GM19463 (cell line): Measurements from ENCODE around the gene ALDH1L2.

ENCODE experiments used
- ATAC-seq: cut with Tn5 transposase; IDR thresholded peaks from one replicate; pipeline ENCODE4 v1.9.1; 2021; ENCODE audit warnings: mild to moderate bottlenecking, moderate library complexity; ENCODE audit not compliant: unreplicated experiment

The ALDH1L2 gene

GRCh38 chr12:105085501-105085900 lies 1.2 kb upstream of the ALDH1L2 start:
- ATAC-seq = no peak

DNA sequence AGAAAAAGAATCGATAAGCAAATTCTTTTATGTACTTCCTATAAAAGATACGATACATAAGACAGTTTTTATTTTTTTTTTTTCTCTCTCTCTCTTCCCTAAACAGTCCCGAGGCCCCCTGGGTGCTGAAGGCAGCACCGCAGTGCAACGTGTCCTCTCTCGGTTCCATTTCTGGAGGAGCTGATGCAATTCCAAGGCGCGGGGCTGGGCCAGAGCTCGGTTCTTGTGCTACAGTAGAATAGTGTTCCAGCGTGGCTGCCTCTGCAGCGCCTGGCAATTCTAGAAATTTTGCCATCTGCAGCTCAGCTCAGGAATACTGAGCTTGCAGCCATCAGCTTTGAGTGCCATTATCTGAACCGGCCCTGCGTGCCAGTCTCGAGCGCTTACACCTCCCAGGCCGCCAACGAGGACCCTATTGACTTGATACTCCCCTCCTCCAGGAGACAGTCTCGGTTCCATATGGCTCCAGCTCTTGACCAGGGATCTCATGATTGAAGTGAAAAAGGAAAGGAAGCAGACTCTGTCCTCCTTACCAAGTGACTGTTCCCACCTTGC lies 630 bp downstream of the ALDH1L2 start:
- ATAC-seq = peak; percentile 25

DNA sequence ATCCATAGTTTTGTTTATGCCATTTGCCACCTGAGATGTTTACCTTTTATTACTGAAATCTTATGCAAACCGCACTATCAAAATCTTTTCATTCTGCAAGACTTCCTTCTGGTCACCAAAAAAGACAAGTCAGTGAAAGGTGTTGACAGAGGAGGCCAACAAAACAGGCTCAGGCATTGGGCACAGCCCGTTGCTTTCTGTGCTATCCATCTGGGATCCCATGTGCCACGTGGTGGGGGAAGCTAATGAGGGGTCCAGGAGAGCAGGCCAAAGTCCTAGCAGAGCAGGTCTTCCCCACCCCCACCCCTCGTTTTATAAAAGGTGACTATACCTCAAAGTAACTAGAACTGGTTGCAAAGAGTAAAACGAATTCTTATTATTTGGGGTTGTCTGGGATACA lies 1.2 kb downstream of the ALDH1L2 start:
- no peak for ATAC-seq

DNA sequence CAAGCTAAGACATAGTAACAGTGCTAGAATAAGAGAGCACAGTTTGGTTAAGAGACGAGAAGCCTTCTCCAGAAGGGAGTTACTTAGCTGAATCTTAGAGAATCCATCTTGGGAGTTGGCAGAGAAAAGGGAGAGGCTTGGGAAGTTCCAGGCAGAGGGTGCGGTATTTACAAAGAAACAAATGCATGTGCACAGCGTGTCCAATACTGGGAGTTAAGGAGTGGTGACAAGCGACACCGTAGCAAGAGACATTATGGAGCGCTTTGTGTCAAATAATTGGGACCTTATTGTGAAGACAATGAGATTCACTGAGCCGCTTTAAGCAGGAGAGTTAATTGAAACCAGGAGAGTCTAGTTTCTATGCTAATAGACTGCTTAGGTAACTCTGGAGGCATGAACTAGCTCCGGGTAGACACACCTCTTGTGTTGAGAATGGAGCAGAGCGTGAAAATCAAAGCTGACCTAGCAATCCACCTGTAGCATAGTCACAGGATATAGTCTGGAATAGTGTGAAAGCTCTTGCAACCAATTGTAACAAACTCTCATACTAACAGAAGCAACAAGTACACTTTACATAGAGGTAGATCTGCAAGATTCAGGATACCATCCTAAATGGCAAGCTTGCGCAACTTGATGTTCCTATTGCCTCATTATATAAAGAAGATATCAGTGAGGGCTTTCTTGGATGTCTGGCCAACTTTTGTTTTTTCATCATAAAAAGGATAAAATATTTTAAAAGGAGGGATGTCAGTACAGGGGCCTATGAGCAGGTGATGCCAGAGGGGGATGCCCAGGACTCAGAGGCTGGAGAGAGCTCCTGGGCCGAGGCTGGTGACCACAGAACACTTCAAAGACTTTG lies 5.3 kb downstream of the ALDH1L2 start:
- no peak for ATAC-seq

- ATAC-seq = no peak
Observed at GRCh38 chr12:105077435-105077834, 6.8 kb downstream of the ALDH1L2 start.

GRCh38 chr12:105076913-105077312 lies 7.3 kb downstream of the ALDH1L2 start:
- ATAC-seq = no peak

DNA sequence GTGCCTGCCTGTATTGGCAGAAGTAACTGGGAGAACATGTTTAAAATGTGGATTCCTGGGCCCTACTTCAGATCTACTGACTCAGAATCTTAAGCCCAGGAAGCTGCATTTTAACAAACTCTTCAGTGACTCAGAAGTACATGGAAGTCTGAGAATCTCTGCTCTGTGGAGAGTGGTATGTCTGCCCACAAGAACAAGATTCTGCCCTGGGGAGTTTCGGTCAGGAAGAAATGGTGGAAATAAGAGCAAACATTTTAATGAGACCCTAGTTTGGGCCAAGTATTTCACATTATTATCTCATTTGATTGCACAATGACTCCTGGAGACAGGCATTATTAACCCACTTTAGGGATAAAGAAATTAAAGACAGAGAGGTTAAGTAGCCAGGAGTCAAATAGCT lies 8.2 kb downstream of the ALDH1L2 start:
- ATAC-seq = no peak

DNA sequence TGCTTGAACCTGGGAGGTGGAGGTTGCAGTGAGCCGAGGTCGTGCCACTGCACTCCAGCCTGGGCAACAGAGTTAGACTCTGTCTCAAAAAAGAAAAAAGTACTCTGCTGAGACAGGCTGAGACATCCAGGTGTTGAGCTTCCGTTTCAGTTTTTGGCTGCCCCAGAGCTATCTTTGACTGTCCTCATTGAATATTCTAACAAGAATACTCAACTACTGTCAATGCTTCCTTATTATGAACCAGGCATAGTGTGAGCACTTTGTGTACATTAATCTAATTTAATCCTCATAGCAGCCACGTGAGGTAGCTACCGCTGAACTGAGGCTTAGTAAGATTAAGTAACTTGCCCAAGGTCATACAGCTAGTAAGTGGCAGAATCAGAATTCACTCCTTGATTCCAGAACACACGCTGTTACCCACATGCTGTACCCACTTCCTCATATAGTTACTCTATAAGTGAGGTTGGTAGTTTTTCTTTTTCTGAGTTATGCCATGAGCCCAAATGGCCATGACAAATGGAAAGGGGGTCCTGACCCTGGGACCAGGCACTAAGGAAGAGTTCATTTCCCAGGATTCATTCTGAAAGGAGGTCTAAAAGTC lies 11.3 kb downstream of the ALDH1L2 start:
- no peak for ATAC-seq

DNA sequence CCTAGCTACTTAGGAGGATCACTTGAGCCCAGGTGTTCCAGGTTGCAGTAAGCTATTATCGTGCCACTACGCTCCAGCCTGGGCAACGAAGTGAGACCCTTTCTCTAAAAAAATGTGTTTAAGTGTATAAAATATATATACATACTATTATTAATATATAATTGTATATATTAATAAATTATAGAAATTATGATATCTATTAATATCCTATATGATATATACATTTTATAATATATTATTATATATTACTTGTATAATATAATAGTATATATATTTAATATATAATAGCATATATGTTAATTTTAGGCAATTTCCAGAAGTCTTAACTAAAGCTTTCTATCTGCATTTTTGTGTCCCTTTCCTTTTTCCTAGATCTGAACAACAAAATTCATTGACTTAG lies 12.3 kb downstream of the ALDH1L2 start:
- no peak for ATAC-seq

DNA sequence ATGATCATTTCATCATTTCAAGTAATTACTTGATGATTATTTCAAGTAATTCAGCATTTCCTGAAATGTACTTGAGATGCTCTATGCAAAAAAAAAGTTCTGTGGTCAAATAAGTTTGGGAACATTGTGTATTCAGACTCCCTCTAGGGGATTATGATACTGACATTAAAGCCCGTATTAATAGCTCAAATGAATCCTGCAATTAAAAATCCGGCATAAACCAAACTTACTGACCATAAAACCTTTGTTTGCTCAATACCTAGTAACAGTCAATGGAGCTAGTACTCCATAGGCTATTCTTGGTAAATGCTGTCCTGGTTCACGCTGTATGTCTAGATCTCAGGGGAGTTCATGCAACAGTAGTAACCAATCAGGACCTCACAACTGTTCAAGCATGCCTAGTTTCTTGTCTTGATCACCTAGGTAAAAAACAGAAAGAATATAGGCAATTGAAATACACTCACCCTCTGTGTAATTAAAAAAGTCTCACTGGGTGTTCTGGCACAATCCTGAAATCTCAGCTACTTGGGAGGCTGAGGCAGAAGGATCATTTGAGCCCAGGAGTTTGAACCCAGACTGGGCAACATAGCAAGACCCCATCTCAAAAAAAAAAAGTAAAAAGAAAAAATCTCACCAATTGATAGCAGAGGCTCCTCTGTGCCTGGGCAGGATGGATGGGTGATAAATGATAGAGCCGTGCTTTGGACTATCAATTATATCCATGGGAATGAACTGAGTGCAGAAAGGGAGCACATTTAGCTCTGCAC lies 14.1 kb downstream of the ALDH1L2 start:
- no peak for ATAC-seq

DNA sequence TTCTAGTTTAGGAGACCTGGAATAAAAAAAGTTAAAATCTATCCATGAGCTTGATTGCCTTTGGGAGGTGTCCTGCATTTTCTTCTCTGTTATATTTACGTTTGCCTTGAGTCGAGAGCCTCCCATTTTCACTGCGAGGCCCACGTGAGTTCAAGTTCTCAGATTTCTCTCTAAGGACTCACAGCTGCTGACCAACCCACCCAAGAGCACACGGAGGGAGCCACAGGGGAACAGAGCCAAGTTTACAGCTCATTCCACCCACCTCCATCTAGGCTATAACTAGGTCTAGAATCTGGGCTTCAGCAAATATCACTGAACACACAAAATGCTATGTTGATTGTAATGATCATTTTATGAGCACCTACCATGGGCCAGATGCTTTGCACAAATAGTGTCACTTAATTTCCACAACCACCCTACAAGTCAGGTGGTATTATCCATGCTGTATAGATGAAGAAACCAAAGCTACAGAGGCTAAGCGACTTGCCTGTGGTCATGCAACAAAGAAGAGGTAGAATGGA lies 16.7 kb downstream of the ALDH1L2 start:
- ATAC-seq = no peak

DNA sequence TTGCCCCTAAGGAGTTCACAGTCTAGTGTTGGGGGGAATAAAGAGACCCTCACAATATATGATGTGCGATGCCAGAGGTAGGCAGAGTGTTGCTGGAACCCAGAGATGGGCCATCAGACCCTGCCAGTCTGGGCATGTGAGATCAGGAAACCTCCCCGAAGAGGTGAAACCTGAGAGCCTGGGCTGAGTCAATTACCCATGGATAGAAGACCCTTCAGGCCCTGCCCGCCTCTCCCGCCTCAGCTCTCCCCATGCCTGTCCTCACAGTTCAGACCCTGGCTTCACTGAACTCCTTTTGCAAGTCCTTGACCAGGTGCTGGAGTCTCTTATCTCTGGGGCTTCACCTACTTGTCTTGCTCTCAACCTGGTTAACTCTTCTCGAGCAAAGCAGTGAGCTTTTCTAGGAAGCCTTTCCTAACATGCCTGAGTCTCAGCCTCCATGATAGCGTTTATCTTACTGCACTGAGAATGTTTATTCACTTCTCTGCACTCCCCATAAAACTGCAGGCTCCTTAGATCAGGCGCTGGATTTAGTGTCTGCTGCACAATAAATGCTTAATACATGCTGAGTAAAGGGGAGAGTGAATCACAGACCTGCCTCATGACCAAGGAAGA lies 19.6 kb downstream of the ALDH1L2 start:
- ATAC-seq = no peak

- no peak for ATAC-seq
Observed at GRCh38 chr12:105060715-105061378, 23.4 kb downstream of the ALDH1L2 start.

DNA sequence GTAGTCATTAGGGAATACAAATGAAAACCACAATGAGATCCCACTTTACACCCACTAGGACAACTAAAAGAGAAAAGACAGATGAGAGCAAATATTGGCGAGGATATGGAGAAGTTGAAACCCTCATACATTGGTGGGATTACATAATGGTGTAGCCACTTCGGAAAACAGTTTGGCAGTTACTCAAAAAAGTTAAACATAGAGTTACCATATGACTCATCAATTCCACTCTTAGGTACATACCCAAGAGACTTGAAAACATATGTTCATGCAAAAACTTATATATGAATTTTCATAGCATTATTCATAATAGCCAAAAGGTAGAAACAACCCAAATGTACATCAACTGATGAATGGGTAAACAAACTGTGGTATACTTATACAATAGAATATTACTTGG lies 27.1 kb downstream of the ALDH1L2 start:
- no peak for ATAC-seq

GRCh38 chr12:105053116-105053572 lies 31.1 kb downstream of the ALDH1L2 start:
- ATAC-seq = no peak

- no peak for ATAC-seq
Observed at GRCh38 chr12:105051981-105052380, 32.3 kb downstream of the ALDH1L2 start.

DNA sequence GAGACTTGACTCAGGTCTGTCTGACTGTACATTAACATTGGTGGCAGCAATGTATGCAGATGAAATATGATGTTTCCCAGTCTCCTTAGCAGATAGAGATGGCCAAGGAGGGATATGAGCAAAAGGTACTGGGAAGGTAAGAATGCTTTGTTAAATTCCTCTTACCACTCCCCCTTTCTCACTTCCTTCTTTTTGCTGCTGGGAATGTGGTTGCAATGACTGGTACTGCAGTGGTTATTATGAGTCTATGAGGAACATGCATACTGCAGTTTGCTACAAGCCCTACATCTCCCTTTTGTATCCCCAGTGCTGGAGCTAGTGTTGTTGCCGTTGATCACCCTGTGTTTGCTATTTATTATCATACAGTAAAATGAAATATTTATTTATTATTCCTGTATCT lies 35.9 kb downstream of the ALDH1L2 start:
- no peak for ATAC-seq

DNA sequence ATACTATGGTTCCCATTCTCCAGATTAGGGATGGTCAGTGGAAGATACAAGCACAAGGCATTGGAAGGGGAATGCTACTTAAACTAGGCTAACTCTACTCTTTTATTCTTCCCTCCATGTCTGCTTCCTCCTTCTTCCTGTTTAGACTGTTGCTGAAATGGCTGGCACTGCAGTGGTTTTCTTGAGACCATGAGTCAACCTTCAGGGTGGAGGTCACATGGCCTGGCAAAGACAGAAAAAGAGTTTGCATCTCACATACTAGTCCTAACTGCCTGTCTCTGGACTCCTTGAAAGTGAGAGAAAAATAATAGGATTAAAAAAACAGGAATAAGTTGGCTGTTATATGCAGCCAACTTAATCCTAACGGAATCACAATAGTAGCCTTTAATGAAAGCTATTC lies 37.0 kb downstream of the ALDH1L2 start:
- ATAC-seq = no peak

GRCh38 chr12:105041186-105041585 lies 43.1 kb downstream of the ALDH1L2 start:
- no peak for ATAC-seq

- no peak for ATAC-seq
Observed at GRCh38 chr12:105040476-105040875, 43.8 kb downstream of the ALDH1L2 start.
